Neuronal stem cell (in vitro differentiated cells): ENCODE data around the gene RNF144A.

Source experiments
- DNase-seq: peaks from one replicate; pipeline ENCODE4 v3.0.0-alpha.2; 2013; ENCODE audit warnings: low spot score
- H2AFZ ChIP-seq: one replicate; pipeline ENCODE4 v1.6.1; 2013; ENCODE audit warnings: mild to moderate bottlenecking, low read length, inconsistent platforms
- H2AK5ac ChIP-seq: 2 replicates; pipeline ENCODE4 v1.6.1; 2013; ENCODE audit warnings: low read depth, mild to moderate bottlenecking, inconsistent platforms, low read length, moderate library complexity, mixed read lengths
- H2BK120ac ChIP-seq: 2 replicates; pipeline ENCODE4 v1.6.1; 2013; ENCODE audit warnings: low read depth, mild to moderate bottlenecking, inconsistent platforms, low read length, moderate library complexity, mixed read lengths
- H2BK12ac ChIP-seq: one replicate; pipeline ENCODE4 v1.6.1; 2013; ENCODE audit warnings: low read length, inconsistent platforms
- H2BK15ac ChIP-seq: 2 replicates; pipeline ENCODE4 v1.6.1; 2013; ENCODE audit warnings: mild to moderate bottlenecking, low read length, inconsistent platforms, mixed read lengths
- H2BK5ac ChIP-seq: one replicate; pipeline ENCODE4 v1.6.1; 2013; ENCODE audit warnings: inconsistent platforms, mild to moderate bottlenecking, low read length, moderate library complexity
- H3K14ac ChIP-seq: one replicate; pipeline ENCODE4 v1.6.1; 2013; ENCODE audit warnings: low read length, inconsistent platforms
- H3K18ac ChIP-seq: 2 replicates; pipeline ENCODE4 v1.6.1; 2013; ENCODE audit warnings: low read length, inconsistent platforms
- H3K23ac ChIP-seq: 2 replicates; pipeline ENCODE4 v1.6.1; 2013; ENCODE audit warnings: low read depth, mild to moderate bottlenecking, mixed read lengths, low read length, inconsistent platforms; ENCODE audit not compliant: poor library complexity
- H3K27ac ChIP-seq: replicated peaks from 3 replicates; pipeline ENCODE4 v1.5.1; 2013; ENCODE audit warnings: low read length, inconsistent platforms
- H3K27me3 ChIP-seq, 3 experiments: 2 replicates each; pipeline ENCODE4 v1.6.1; 2013; ENCODE audit warnings: low read length in 3 of 3, mild to moderate bottlenecking in 2 of 3, inconsistent platforms in 1 of 3, low read depth in 1 of 3, mixed read lengths in 1 of 3, moderate library complexity in 1 of 3; ENCODE audit not compliant: control insufficient read depth in 3 of 3, insufficient read depth in 3 of 3
- H3K36me3 ChIP-seq, 2 donors: replicated peaks in 1 of 2; 2 replicates each; pipeline ENCODE4 v1.6.1; 2013; ENCODE audit warnings: low read length in 2 of 2; ENCODE audit not compliant: control insufficient read depth in 2 of 2, insufficient read depth in 2 of 2
- H3K4ac ChIP-seq: 2 replicates; pipeline ENCODE4 v1.6.1; 2013; ENCODE audit warnings: inconsistent platforms, mild to moderate bottlenecking, low read length, moderate library complexity
- H3K4me1 ChIP-seq, 2 donors: 1 replicate in 1 of 2; 2 replicates in 1 of 2; pipeline ENCODE4 v1.6.1; 2013; ENCODE audit warnings: low read length in 2 of 2, low read depth in 1 of 2; ENCODE audit not compliant: control insufficient read depth in 2 of 2, insufficient read depth in 1 of 2
- H3K4me2 ChIP-seq: one replicate; pipeline ENCODE4 v1.6.1; 2013; ENCODE audit warnings: mild to moderate bottlenecking, low read length, inconsistent platforms; ENCODE audit not compliant: insufficient read depth, poor library complexity, severe bottlenecking
- H3K4me3 ChIP-seq, 2 donors: 2 replicates each; pipeline ENCODE4 v1.5.1; 2013; ENCODE audit warnings: low read length in 2 of 2, mild to moderate bottlenecking in 2 of 2, inconsistent platforms in 1 of 2, moderate library complexity in 1 of 2
- H3K79me1 ChIP-seq: one replicate; pipeline ENCODE4 v1.6.1; 2013; ENCODE audit warnings: low read depth, mild to moderate bottlenecking, inconsistent platforms, low read length, moderate library complexity
- H3K9ac ChIP-seq: one replicate; pipeline ENCODE4 v1.6.1; 2013; ENCODE audit warnings: mild to moderate bottlenecking, low read depth, low read length, inconsistent platforms; ENCODE audit not compliant: poor library complexity
- H3K9me3 ChIP-seq, 2 donors: replicated peaks in 1 of 2; 2 replicates each; pipeline versions ENCODE3 to v1.6.1; 2013; ENCODE audit warnings: low read length in 2 of 2, mild to moderate bottlenecking in 2 of 2, inconsistent platforms in 1 of 2, low read depth in 1 of 2, mixed read lengths in 1 of 2, moderate library complexity in 1 of 2; ENCODE audit not compliant: control insufficient read depth in 2 of 2, insufficient read depth in 1 of 2
- H4K8ac ChIP-seq: one replicate; pipeline ENCODE4 v1.6.1; 2013; ENCODE audit warnings: low read depth, mild to moderate bottlenecking, inconsistent platforms, low read length, moderate library complexity
- H4K91ac ChIP-seq: one replicate; pipeline ENCODE4 v1.6.1; 2013; ENCODE audit warnings: low read length, low read depth, mild to moderate bottlenecking, inconsistent platforms; ENCODE audit not compliant: poor library complexity
- WGBS, 2 donors: extraction: QIAGEN DNeasy Blood & Tissue Kit; methylation state at CpG; one replicate each; pipeline ENCODE4 v1.1.7; 2013; ENCODE audit warnings: missing lambda C conversion rate in 2 of 2, mixed read lengths in 1 of 2; ENCODE audit not compliant: insufficient read length in 2 of 2, insufficient replicate concordance in 1 of 2; ENCODE audit errors: extremely low coverage in 2 of 2; 5-methylcytosine and 5-hydroxymethylcytosine counted together

RNF144A gene

DNA sequence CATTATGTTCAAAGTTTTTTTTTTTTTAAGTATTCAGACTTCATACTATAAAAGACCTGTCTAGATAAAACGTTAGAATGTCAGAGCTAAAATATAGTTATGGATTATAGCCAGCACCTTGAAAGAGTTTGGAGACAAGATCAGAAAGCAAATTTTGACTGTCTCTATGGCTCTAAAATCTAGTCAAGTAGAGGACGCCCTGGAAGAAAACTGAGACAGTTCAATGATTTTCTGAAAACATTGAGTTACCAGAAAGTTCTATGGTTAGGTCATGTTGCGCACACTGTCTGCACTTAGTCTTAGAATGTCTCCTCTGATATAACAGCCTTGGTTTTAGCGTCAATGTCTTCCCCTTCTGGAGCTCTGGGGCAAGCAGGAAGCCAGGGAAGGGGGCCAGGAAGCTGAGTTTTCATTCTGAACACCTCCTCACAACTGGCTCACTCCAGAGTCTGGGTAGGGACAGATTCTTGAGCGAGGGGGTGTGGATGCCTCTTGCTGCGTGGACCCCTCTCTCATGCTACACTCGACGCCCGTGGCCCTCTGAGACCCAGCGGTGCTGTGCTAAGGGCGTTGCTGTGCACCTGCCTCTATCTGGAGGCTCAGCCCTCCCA, 99.5 kb downstream of the RNF144A start:
- no peak for DNase-seq
- no peak overlapping the region for H3K9ac ChIP-seq
- H3K18ac ChIP-seq, result peak overlapping the region; percentile 53
- H3K36me3 ChIP-seq, result peaks cover 27 to 56% of the 10 kb centered on the region in 2 donors
- H3K4me3 ChIP-seq, result no peak overlapping the region
- H2BK120ac ChIP-seq, result no peak overlapping the region
- no peak overlapping the region for H3K14ac ChIP-seq
- no peak overlapping the region for H2BK15ac ChIP-seq
- H3K4me1 ChIP-seq, result peaks cover 9 to 14% of the 10 kb centered on the region in 2 donors
- no peaks in the 10 kb centered on the region for H3K27me3 ChIP-seq
- H2AK5ac ChIP-seq, result no peak overlapping the region
- H3K27ac ChIP-seq, result no peak overlapping the region
- no peak overlapping the region for H2BK5ac ChIP-seq
- no peak overlapping the region for H4K91ac ChIP-seq
- no peak overlapping the region for H3K4ac ChIP-seq
- no peaks in the 10 kb centered on the region for H3K9me3 ChIP-seq
- H2BK12ac ChIP-seq, result no peak overlapping the region
- H2AFZ ChIP-seq, result no peak overlapping the region
- H4K8ac ChIP-seq, result no peak overlapping the region
- no CpG with 5 or more reads among the region's 11 CpGs for WGBS, 2 donors
- no peak overlapping the region for H3K23ac ChIP-seq
- no peak overlapping the region for H3K4me2 ChIP-seq
- no peaks in the 10 kb centered on the region for H3K79me1 ChIP-seq

DNA sequence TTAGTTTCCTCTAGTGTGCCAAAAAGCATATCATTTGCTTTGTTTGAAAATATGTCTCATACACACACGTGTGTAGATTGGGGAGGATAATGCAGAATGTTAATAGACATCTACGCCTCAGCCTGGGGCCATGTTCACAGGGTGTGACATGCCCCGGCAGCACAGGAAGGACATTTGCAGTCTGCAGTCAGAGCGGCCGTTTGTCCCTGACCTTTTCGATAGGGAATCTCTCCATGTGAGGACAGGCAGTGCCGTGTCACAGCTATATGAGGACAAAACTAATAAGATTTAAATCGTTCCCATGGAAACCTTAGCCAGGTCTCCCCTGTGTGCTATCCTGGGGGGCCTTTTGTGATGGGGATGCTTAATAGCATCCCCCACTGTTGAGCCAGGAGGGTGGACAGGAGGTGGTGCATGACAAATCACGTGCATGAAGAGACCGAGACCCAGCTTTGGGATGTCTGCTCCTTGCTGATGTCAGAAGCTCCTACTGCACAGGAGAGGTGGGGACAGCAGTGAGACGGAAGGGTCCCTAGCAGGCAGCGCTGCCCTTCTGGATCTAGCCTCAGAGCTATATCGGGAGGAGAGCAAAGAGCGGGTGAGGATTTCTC, 100.6 kb downstream of the RNF144A start:
- H3K18ac ChIP-seq, result no peak overlapping the region
- no peak for DNase-seq
- no peaks in the 10 kb centered on the region for H3K27me3 ChIP-seq
- no peak overlapping the region for H3K4ac ChIP-seq
- no CpG with 5 or more reads among the region's 14 CpGs for WGBS, 2 donors
- no peak overlapping the region for H3K9ac ChIP-seq
- peak overlapping the region; percentile 44 for H3K23ac ChIP-seq
- no peak overlapping the region for H2BK120ac ChIP-seq
- no peak overlapping the region for H4K91ac ChIP-seq
- H3K4me2 ChIP-seq, result no peak overlapping the region
- H2BK5ac ChIP-seq, result no peak overlapping the region
- H2AK5ac ChIP-seq, result no peak overlapping the region
- H3K36me3 ChIP-seq, result peaks cover 27 to 60% of the 10 kb centered on the region in 2 donors
- H3K4me3 ChIP-seq, result peak overlapping the region in 1 of 2 donors; percentile 59
- no peaks in the 10 kb centered on the region for H3K9me3 ChIP-seq
- no peak overlapping the region for H2AFZ ChIP-seq
- no peaks in the 10 kb centered on the region for H3K79me1 ChIP-seq
- H2BK15ac ChIP-seq, result no peak overlapping the region
- H3K27ac ChIP-seq, result no peak overlapping the region
- H4K8ac ChIP-seq, result no peak overlapping the region
- peaks cover 9 to 14% of the 10 kb centered on the region in 2 donors for H3K4me1 ChIP-seq
- no peak overlapping the region for H2BK12ac ChIP-seq
- peak overlapping the region; percentile 9 for H3K14ac ChIP-seq

DNA sequence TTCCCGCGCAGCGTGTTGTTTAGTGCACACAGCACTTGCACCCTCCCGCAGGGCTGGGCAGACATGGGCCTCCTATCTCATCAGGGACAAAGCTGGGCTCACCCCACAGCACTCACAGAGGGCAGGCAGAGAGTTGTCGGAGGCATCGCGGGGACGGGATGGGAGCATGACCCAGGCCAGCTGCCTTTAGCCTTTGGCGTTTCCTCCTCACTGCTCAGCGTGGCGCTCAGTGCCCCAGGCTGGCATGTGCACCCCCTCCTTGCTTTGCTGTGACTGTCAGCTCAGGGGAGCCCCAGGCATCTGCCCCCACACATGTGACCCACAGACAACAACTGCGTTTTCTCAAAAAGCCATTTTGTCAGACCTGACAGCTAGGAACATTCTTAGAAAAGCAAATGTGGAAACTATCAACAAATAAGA, 101.1 kb downstream of the RNF144A start:
- H3K27me3 ChIP-seq, result no peaks in the 10 kb centered on the region
- no peak overlapping the region for H4K8ac ChIP-seq
- peak overlapping the region; percentile 65 for H3K9ac ChIP-seq
- H3K18ac ChIP-seq, result peak overlapping the region; percentile 35
- no peak overlapping the region for H3K4ac ChIP-seq
- H4K91ac ChIP-seq, result peak overlapping the region; percentile 69
- no peak for DNase-seq
- no peak overlapping the region for H2BK15ac ChIP-seq
- H3K23ac ChIP-seq, result peak overlapping the region; percentile 44
- no peak overlapping the region for H2BK5ac ChIP-seq
- no peak overlapping the region for H2BK12ac ChIP-seq
- H3K4me1 ChIP-seq, result peaks cover 9 to 14% of the 10 kb centered on the region in 2 donors
- peak overlapping the region in 1 of 2 donors; percentile 59 for H3K4me3 ChIP-seq
- H3K14ac ChIP-seq, result peak overlapping the region; percentile 9
- no peak overlapping the region for H2AFZ ChIP-seq
- H3K36me3 ChIP-seq, result peaks cover 30 to 65% of the 10 kb centered on the region in 2 donors
- no peaks in the 10 kb centered on the region for H3K79me1 ChIP-seq
- no peaks in the 10 kb centered on the region for H3K9me3 ChIP-seq
- no peak overlapping the region for H3K4me2 ChIP-seq
- H2AK5ac ChIP-seq, result peak overlapping the region; percentile 82
- WGBS, 2 donors, result no CpG with 5 or more reads among the region's 12 CpGs
- H2BK120ac ChIP-seq, result no peak overlapping the region
- H3K27ac ChIP-seq, result no peak overlapping the region

DNA sequence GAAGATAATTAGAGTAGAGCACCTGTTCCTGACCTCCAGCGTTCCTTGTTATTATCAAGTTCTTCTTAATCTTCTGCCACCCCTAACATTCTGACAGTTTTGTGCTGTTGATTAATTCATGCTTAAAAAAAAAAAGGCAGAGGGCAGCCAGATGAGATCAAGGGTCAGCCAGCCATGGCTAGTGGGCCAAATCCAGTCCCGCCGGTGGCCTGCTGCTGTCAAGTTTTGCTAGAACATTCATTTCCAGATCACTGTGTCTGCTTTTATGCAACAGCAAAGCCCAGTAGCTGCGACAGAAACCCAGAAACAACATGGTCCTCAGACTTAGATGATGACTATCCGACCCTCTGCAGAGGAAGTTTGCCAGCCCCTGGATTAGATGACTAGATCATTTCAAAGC, 101.6 kb downstream of the RNF144A start:
- Histone ChIP-seq H3K9me3 (no peaks in the 10 kb centered on the region), H4K8ac (no peak overlapping the region), H3K27me3 (no peaks in the 10 kb centered on the region), H4K91ac (no peak overlapping the region), H3K4me3 (no peak overlapping the region), H2BK120ac (no peak overlapping the region), H3K18ac (no peak overlapping the region), H2AFZ (no peak overlapping the region), H3K4ac (no peak overlapping the region), H3K36me3 (peaks cover 32 to 70% of the 10 kb centered on the region in 2 donors), H3K23ac (no peak overlapping the region), H2AK5ac (no peak overlapping the region), H2BK15ac (no peak overlapping the region), H3K4me2 (no peak overlapping the region), H3K27ac (no peak overlapping the region), H3K9ac (no peak overlapping the region), H3K14ac (no peak overlapping the region), H2BK12ac (no peak overlapping the region), H3K79me1 (no peaks in the 10 kb centered on the region), H2BK5ac (no peak overlapping the region), H3K4me1 (peaks cover 9 to 14% of the 10 kb centered on the region in 2 donors)
- no CpG with 5 or more reads among the region's 5 CpGs for WGBS, 2 donors
- no peak for DNase-seq
